LNCaP clone FGC (cell line): ENCODE data around the gene CEACAM20.
A peak's percentile ranks its signal among the peaks of the same experiment; 100 is the strongest.

Source experiments
- DNase-seq: peaks from one replicate; pipeline ENCODE4 v3.0.0-alpha.2; 2011; ENCODE audit warnings: low read depth
- H3K4me3 ChIP-seq: 2 replicates; pipeline ENCODE4 v1.5.1; 2011; ENCODE audit warnings: mild to moderate bottlenecking, low read depth, low read length, control low read depth
- CTCF ChIP-seq: IDR thresholded peaks from 2 replicates; pipeline ENCODE4 v1.5.1; 2012; ENCODE audit warnings: mild to moderate bottlenecking; ENCODE audit not compliant: control insufficient read depth, insufficient read depth; ENCODE audit errors: extremely low read depth

CEACAM20 gene

GRCh38 chr19:44573183-44573582, 43.7 kb upstream of the CEACAM20 start:
- no peak for DNase-seq
- H3K4me3 ChIP-seq = no peak overlapping the region
- TF ChIP-seq CTCF = no peak

- no peak for DNase-seq
- no peak for TF ChIP-seq CTCF
- H3K4me3 ChIP-seq = no peak overlapping the region
These were observed 43.1 kb upstream of the CEACAM20 start for GRCh38 chr19:44572581-44572900.

- TF ChIP-seq CTCF = no peak
- no peak overlapping the region for H3K4me3 ChIP-seq
- no peak for DNase-seq
These were observed 42.5 kb upstream of the CEACAM20 start for GRCh38 chr19:44571830-44572580.

GRCh38 chr19:44570984-44571684, 41.7 kb upstream of the CEACAM20 start:
- TF ChIP-seq CTCF = peak; percentile 58
- peak; percentile 33 for DNase-seq
- no peak overlapping the region for H3K4me3 ChIP-seq

- H3K4me3 ChIP-seq = no peak overlapping the region
- TF ChIP-seq CTCF = no peak
- DNase-seq = no peak
These were observed 41.1 kb upstream of the CEACAM20 start for GRCh38 chr19:44570603-44570983.

- DNase-seq = no peak
- no peak for TF ChIP-seq CTCF
- H3K4me3 ChIP-seq = no peak overlapping the region
These were observed 38.3 kb upstream of the CEACAM20 start for GRCh38 chr19:44567745-44568144.
